Epithelial cell of proximal tubule (primary cell): ENCODE results near the gene LRP1. TPM values are rescaled to one million over a fixed set of nuclear protein-coding genes. Genes with fewer than 3 reads are reported as not detected.

ENCODE experiments used
- DNase-seq: peaks from one replicate; pipeline ENCODE4 v3.0.0-alpha.2; 2011; ENCODE audit warnings: low read depth
- H3K4me3 ChIP-seq: 2 replicates; pipeline ENCODE4 v1.5.1; 2011; ENCODE audit warnings: low read depth, mild to moderate bottlenecking, low read length
- total RNA-seq: library from RNA; depleted of rRNA; stranded (reverse); fragments of >200 nt; gene quantifications from 2 replicates; pipeline ENCODE4 v1.2.3, GENCODE V29; 2015
- TF ChIP-seq, protein P1 (sequence below): conservative IDR thresholded peaks from 2 replicates; pipeline ENCODE4 v1.5.1; 2012; ENCODE audit warnings: low read depth, mild to moderate bottlenecking, low read length

LRP1 gene
- total RNA-seq, 1 donor from 2014 or later, result 8.9 TPM

DNA sequence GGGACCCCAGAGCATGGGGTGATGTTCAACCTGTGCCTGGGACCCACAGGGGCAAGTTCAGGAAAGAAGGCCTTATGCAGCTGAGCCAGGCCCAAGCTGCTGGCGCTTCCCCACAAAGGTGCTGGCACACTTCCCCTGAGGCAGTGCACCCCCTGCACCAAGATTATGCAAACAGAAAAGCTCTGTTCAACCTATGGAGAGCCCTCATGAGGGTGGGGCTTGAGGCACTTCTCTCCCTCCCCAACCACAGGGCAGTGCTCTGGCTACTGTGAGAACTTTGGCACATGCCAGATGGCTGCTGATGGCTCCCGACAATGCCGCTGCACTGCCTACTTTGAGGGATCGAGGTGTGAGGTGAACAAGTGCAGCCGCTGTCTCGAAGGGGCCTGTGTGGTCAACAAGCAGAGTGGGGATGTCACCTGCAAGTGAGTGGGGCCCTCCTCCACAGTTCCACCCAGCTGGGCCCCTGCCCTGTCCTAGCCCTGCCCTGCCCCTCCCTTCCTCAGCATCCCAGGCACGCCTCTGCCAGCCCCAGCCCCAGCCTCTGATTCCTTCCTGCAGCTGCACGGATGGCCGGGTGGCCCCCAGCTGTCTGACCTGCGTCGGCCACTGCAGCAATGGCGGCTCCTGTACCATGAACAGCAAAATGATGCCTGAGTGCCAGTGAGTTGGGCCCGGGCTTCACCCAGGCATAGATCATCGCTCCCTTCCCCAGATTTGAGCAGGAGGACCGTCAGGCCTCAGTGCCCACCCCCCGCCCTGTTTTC lies 82.8 kb downstream of the LRP1 start:
- DNase-seq, result no peak
- TF ChIP-seq, protein P1, sequence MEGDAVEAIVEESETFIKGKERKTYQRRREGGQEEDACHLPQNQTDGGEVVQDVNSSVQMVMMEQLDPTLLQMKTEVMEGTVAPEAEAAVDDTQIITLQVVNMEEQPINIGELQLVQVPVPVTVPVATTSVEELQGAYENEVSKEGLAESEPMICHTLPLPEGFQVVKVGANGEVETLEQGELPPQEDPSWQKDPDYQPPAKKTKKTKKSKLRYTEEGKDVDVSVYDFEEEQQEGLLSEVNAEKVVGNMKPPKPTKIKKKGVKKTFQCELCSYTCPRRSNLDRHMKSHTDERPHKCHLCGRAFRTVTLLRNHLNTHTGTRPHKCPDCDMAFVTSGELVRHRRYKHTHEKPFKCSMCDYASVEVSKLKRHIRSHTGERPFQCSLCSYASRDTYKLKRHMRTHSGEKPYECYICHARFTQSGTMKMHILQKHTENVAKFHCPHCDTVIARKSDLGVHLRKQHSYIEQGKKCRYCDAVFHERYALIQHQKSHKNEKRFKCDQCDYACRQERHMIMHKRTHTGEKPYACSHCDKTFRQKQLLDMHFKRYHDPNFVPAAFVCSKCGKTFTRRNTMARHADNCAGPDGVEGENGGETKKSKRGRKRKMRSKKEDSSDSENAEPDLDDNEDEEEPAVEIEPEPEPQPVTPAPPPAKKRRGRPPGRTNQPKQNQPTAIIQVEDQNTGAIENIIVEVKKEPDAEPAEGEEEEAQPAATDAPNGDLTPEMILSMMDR, result no peak
- H3K4me3 ChIP-seq, result no peak overlapping the region

DNA sequence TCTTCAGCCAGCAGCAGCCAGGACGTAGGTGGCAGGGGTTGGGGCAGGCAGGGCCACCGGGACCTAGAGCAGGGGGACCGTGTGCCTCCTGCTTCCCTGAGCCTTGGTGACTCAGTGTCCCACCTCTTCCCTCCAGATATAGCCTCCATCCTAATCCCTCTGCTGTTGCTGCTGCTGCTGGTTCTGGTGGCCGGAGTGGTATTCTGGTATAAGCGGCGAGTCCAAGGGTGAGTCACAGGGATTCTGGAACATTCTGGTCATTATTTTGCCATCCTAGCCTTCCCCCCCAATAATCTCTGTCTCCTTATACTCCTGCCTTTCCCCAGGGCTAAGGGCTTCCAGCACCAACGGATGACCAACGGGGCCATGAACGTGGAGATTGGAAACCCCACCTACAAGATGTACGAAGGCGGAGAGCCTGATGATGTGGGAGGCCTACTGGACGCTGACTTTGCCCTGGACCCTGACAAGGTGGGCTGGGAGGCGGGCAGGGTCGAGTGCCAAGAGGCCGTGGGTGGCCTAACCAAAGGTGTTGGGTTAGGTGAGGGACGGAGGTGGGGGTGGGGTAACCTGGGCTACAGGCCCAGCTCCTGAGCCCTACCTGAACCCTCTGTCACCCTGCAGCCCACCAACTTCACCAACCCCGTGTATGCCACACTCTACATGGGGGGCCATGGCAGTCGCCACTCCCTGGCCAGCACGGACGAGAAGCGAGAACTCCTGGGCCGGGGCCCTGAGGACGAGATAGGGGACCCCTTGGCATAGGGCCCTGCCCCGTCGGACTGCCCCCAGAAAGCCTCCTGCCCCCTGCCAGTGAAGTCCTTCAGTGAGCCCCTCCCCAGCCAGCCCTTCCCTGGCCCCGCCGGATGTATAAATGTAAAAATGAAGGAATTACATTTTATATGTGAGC lies 83.8 kb downstream of the LRP1 start:
- no peak overlapping the region for H3K4me3 ChIP-seq
- DNase-seq, result no peak
- TF ChIP-seq, protein P1, result no peak

DNA sequence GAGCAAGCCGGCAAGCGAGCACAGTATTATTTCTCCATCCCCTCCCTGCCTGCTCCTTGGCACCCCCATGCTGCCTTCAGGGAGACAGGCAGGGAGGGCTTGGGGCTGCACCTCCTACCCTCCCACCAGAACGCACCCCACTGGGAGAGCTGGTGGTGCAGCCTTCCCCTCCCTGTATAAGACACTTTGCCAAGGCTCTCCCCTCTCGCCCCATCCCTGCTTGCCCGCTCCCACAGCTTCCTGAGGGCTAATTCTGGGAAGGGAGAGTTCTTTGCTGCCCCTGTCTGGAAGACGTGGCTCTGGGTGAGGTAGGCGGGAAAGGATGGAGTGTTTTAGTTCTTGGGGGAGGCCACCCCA lies 84.4 kb downstream of the LRP1 start:
- TF ChIP-seq, protein P1, result no peak

DNA sequence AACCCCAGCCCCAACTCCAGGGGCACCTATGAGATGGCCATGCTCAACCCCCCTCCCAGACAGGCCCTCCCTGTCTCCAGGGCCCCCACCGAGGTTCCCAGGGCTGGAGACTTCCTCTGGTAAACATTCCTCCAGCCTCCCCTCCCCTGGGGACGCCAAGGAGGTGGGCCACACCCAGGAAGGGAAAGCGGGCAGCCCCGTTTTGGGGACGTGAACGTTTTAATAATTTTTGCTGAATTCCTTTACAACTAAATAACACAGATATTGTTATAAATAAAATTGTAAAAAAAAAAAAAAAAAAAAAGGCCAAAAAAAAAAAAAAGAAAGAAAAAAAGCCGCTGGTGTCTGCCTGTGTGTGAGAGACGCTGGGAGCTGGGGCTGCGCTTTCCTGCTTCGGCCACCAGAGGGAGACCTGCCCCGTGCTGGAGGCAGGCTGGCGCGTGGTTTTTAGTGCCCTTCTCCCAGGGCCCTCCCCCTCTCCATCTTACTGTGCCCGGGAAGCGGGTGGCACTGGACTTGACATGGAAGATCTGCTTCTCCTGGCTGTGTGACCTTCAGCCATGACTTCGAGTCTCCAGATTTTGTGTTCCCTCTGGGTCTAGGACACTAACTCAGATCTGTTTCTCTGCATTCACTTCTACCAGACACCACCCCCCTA lies 84.9 kb downstream of the LRP1 start:
- DNase-seq, result peak; percentile 9
- TF ChIP-seq, protein P1, result peak; percentile 96
- H3K4me3 ChIP-seq, result no peak overlapping the region

More for the DNA sequence above, 84.4 kb downstream of the LRP1 start:
- no peak overlapping the region for H3K4me3 ChIP-seq
- DNase-seq, result no peak

DNA sequence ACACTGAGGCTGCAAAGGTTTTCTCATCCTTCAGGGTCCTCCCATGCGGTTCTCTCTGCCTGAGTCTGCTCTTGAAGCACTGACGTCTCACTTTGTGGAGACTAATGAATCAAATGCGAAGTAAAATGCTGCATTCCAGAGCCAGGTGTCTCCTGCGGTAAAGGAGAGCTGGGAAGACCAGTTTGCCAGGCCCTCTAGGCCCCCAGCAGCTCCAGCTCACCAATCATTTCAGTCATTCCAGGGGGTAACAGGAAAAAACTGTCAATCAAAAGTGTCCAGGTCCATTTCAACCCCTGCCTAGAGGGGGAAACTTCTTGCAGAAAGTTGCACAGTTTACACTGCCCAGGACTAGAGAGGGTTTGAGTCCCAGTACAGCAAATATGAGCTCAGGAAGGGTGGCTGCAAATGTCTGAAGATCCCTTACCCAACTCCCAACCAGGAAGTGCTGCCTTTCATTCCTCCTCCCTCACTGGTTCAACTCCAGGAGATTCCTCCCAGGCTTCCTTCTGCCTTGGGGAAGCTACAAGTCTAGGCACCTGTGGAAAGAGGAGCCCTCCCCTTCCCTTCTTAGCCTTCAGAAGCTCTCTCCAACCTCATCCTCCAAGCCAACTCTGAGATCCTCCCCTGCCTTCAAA lies 85.6 kb downstream of the LRP1 start:
- no peak for DNase-seq
- TF ChIP-seq, protein P1, result no peak
- no peak overlapping the region for H3K4me3 ChIP-seq

DNA sequence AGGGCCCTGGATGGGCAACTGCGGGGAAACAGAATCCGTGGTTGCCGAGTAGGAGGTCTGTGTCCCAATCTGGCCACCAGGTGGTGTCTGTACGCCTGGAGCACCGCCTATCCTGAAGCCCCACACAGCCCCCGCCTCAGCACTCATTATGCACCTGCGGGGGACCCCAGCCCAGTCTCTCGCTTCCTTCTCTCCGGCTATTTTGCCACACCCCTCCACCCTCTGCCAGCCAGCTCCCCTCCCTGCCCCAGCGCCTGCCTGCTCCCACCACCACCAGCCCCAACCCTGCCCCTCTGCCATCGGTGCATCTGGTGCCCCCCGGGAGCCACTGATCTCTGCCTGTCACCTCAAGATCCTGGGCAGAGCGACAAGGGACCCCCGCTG lies 86.1 kb downstream of the LRP1 start:
- TF ChIP-seq, protein P1, result peak; percentile 74
- no peak overlapping the region for H3K4me3 ChIP-seq
- DNase-seq, result no peak
